ENCODE measurements around the gene CHID1. TPM values are rescaled to one million over a fixed set of nuclear protein-coding genes. Genes with fewer than 3 reads are reported as not detected.

Gene CHID1
- total and polyA plus RNA-seq, 2 of the 8 experiments (the other 6 are each of a cell fraction or from before 2014, with no cell fraction given), result 81.2 to 88.5 TPM

- TF ChIP-seq, protein P1, sequence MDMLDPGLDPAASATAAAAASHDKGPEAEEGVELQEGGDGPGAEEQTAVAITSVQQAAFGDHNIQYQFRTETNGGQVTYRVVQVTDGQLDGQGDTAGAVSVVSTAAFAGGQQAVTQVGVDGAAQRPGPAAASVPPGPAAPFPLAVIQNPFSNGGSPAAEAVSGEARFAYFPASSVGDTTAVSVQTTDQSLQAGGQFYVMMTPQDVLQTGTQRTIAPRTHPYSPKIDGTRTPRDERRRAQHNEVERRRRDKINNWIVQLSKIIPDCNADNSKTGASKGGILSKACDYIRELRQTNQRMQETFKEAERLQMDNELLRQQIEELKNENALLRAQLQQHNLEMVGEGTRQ (IDR thresholded peaks at IDR 0.05; ENCODE audit: low read length), result no peak
- TF ChIP-seq EP300 (IDR thresholded peaks at IDR 0.05; ENCODE audit: borderline replicate concordance in 1 of 2, low read depth in 2 of 2, low read length in 2 of 2) (no peak), POU5F1 (IDR thresholded peaks at IDR 0.05; ENCODE audit: low read depth, low read length) (no peak), CEBPB (IDR thresholded peaks at IDR 0.05; ENCODE audit: low read depth, low read length) (no peak), CREB1 (IDR thresholded peaks at IDR 0.05) (no peak; the same call in 1 of the 2 replicates), GTF2F1 (IDR thresholded peaks at IDR 0.05; ENCODE audit: borderline replicate concordance, low read depth, low read length) (no peak), SP1 (IDR thresholded peaks at IDR 0.05; ENCODE audit: low read depth, low read length) (no peak), BCL11A (IDR thresholded peaks at IDR 0.05; ENCODE audit: low read depth in 2 of 2, low read length in 2 of 2) (no peak), SIN3A (conservative IDR thresholded peaks at IDR 0.05 in 1 of 2, IDR thresholded peaks at IDR 0.05 in 1 of 2; ENCODE audit: low read depth in 1 of 2, low read length in 2 of 2) (0 out of 4 replicates have a peak, but pooled peaks of 1 of the 2 experiments have one; percentile 6), MAFK (IDR thresholded peaks at IDR 0.05; ENCODE audit: low read depth, low read length) (no peak), TCF12 (IDR thresholded peaks at IDR 0.05; ENCODE audit: low read depth, low read length) (no peak), POLR2A (IDR thresholded peaks at IDR 0.05; ENCODE audit: control extremely low read depth in 1 of 2, low read depth in 2 of 2, low read length in 2 of 2) (no peak; a peak in 1 of 3 replicates), PHF8 (conservative IDR thresholded peaks at IDR 0.05; ENCODE audit: low read depth, low read length) (0 out of 2 replicates have a peak, but pooled peaks have one; percentile 16), CTBP2 (IDR thresholded peaks at IDR 0.05; ENCODE audit: borderline replicate concordance, insufficient read depth, insufficient read length, low read length) (peak; percentile 49), RBBP5 (IDR thresholded peaks at IDR 0.05; ENCODE audit: borderline replicate concordance, low read depth, low read length) (no peak), TAF1 (IDR thresholded peaks at IDR 0.05; ENCODE audit: low read depth, low read length) (0 out of 2 replicates have a peak, but pooled peaks have one; percentile 35), SAP30 (IDR thresholded peaks at IDR 0.05; ENCODE audit: insufficient read depth, insufficient replicate concordance, low read length) (no peak), RFX5 (IDR thresholded peaks at IDR 0.05; ENCODE audit: borderline replicate concordance, low read depth, low read length) (no peak), RNF2 (IDR thresholded peaks at IDR 0.05; ENCODE audit: borderline replicate concordance, low read depth, low read length, missing control alignments, poor library complexity, severe bottlenecking) (no peak)
These were observed 80.7 kb downstream of the CHID1 start (continued) for GRCh38 chr11:829847-830294.
